Colonic mucosa (tissue), 4 donors: Measurements from ENCODE around the gene GRIK4. TPM values are rescaled to one million over a fixed set of nuclear protein-coding genes. Genes with fewer than 3 reads are reported as not detected.

ENCODE experiments used
- DNase-seq: peaks from one replicate; pipeline ENCODE4 v3.0.0-alpha.2; 2020
- H3K27ac ChIP-seq: fragments of 200-600 bp; one replicate; pipeline ENCODE4 v1.8.0; 2021
- H3K27me3 ChIP-seq: fragments of 200-600 bp; one replicate; pipeline ENCODE4 v1.8.0; 2021
- H3K36me3 ChIP-seq: fragments of 200-600 bp; one replicate; pipeline ENCODE4 v1.8.0; 2021
- H3K4me1 ChIP-seq: fragments of 200-600 bp; one replicate; pipeline ENCODE4 v1.8.0; 2021; ENCODE audit warnings: mild to moderate bottlenecking
- H3K4me3 ChIP-seq: fragments of 200-600 bp; one replicate; pipeline ENCODE4 v1.8.0; 2021
- H3K9ac ChIP-seq, 2 donors: one replicate each; pipeline ENCODE4 v1.7.0; 2013; ENCODE audit warnings: control low read depth in 2 of 2, low read depth in 2 of 2, low read length in 2 of 2
- H3K9me3 ChIP-seq: fragments of 200-600 bp; one replicate; pipeline ENCODE4 v1.8.0; 2021
- CTCF ChIP-seq: fragments of 200-600 bp; IDR thresholded peaks from one replicate; pipeline ENCODE4 v1.8.0; 2022; ENCODE audit warnings: antibody characterized with exemption, mild to moderate bottlenecking
- intact Hi-C: fragments of 100-400 bp; cut with DNase I; formaldehyde crosslinking; loops from one replicate; pipeline ENCODE4 v1.14.1; 2022
- total RNA-seq, 2 donors: library from RNA; stranded (reverse); fragmentation: NEBNext Ultra II Directional in 1 of 2; extraction: Animal tissue kit (Norgen Biotek cat#: 25700) in 1 of 2; gene quantifications; one replicate each; pipeline ENCODE4 v1.2.1, GENCODE V29; 2021
- donor health status: healthy.
- donor health status: DM: no; HTN: no; CAD: no.
- donor health status: DM: no; HTN: no; CAD: no.

Gene GRIK4
- total RNA-seq, 2 donors from 2014 or later, result 0.10 to 0.21 TPM

DNA sequence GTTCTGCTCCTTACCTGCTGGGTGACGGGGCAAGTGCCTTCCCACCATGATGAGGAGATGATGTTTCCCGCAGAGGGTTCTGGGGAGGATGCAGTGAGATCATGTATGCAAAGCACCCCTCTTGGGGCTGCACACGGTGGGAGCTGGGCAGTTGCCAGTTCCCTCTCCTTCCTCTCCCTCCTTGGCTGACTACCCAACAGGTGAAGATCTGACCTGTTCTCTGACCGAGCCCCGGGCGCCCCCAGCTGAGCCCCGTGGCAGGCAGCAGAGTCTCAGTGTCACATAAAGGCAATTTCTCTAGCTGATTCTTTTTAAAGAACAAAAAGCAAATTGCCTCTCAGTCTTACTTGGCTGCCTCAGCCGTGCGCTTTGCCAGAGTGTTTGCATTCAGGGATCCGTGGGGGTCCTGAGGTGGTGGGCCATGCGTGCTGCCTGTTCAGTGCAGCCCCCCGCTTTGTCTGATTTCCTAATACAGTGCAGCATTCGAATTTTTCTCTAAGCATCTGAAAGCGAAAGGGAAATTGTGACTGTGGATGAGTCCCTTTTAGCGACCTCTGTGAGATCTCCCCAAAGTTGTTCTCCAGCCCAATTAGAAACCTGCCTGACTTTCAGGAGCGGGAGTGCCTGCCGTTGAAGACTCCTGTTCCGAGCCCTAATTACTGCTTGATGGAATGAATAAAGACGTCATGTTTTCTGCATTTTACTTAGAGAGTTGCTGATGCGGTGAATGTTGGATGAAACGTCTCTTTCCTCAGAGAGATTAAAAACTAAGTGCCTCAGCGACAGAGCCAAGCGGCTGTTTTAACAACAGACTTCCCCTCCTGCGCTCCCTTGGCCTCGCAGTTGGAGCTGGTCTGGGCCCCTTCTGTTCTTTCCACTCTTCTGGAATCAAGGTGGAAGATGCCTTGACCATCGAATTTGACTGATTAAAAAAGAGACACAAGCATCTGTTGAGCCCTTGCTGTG, 86.0 kb downstream of the GRIK4 start:
- no peak overlapping the region for H3K4me3 ChIP-seq
- intact Hi-C loops, result no loop called here
- no peaks in the 10 kb centered on the region for H3K27me3 ChIP-seq
- no peaks in the 10 kb centered on the region for H3K9me3 ChIP-seq
- DNase-seq, result no peak
- no peak overlapping the region for H3K9ac ChIP-seq
- no peak for TF ChIP-seq CTCF
- no peaks in the 10 kb centered on the region for H3K36me3 ChIP-seq
- no peak overlapping the region for H3K27ac ChIP-seq
- no peaks in the 10 kb centered on the region for H3K4me1 ChIP-seq

DNA sequence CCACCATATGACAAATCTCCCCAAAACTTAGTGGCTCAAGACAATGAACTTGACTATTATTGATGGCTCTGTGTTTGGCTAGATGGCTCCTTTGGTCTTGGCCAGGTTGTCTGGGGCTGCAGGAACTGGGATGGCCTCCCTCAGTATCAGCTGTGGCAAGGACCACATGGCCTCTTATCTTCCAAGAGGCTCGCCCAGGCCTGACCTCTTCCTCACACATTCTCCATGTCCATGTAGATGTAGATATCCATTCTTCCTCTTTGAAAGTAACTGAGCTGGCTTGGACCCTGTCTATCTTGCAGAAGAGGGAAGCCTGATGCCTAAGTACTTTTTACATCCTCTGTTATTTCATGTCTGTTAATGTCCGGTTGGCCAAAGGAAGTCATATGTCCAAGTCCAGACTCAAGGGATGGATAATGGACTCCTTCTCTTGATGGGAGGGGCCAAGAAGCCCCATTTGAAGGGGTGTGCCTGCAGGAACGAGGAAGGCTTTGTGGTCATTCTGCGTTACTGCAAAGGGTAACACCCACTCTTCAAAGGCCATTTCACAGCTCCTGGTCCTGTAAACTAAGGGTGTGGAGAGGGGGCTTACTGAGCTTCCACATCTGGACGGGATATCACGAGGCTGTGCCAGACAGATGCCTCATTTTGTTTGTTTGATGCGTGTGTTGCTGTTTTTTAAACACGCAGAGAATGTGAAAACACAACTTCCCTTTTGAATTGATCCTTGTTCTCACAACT, 87.1 kb downstream of the GRIK4 start:
- no peak for DNase-seq
- Histone ChIP-seq H3K36me3 (no peaks in the 10 kb centered on the region), H3K4me1 (no peaks in the 10 kb centered on the region), H3K27me3 (no peaks in the 10 kb centered on the region), H3K4me3 (no peak overlapping the region), H3K9me3 (no peaks in the 10 kb centered on the region), H3K9ac (no peak overlapping the region), H3K27ac (no peak overlapping the region)
- TF ChIP-seq CTCF, result no peak
- intact Hi-C loops, result no loop called here

DNA sequence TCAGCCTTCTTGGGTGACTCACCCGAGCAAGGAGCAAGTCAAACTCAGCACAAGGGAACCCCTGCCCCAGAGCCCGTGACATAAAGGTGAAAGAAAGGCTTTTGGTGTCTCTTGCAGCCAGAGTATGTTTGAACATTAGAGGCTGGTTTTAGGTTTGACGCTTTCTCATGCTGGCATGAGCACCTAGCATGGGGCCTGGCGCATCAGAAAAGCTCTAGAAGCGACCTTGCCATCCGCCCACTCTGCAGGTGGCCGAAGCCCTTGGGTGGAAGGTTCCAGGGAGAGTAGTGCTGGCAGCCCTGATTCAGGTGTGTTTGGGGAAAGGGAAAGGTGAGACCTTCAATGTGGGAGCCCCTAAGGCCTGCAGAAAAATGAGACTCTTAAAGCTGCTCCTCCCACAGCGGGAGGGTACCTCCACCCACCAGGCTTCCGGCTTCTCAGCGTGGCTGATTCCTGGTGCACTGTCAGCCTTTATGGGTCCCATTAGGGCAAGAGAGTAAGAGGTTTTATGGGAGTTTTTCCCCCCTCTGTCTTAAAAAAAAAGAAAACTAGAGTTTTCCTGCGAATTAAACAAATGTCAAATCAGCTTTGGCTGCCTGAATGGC, 88.4 kb downstream of the GRIK4 start:
- intact Hi-C loops, result no loop called here
- Histone ChIP-seq H3K9ac (no peak overlapping the region), H3K36me3 (no peaks in the 10 kb centered on the region), H3K27ac (no peak overlapping the region), H3K4me3 (no peak overlapping the region), H3K4me1 (no peaks in the 10 kb centered on the region), H3K27me3 (no peaks in the 10 kb centered on the region), H3K9me3 (no peaks in the 10 kb centered on the region)
- TF ChIP-seq CTCF, result no peak
- no peak for DNase-seq

GRCh38 chr11:120601536-120601935, 90.0 kb downstream of the GRIK4 start:
- H3K9ac ChIP-seq, result no peak overlapping the region
- no peaks in the 10 kb centered on the region for H3K27me3 ChIP-seq
- no peak overlapping the region for H3K4me3 ChIP-seq
- H3K4me1 ChIP-seq, result no peaks in the 10 kb centered on the region
- DNase-seq, result no peak
- no peaks in the 10 kb centered on the region for H3K36me3 ChIP-seq
- no peak overlapping the region for H3K27ac ChIP-seq
- intact Hi-C loops, result no loop called here
- no peak for TF ChIP-seq CTCF
- H3K9me3 ChIP-seq, result no peaks in the 10 kb centered on the region

DNA sequence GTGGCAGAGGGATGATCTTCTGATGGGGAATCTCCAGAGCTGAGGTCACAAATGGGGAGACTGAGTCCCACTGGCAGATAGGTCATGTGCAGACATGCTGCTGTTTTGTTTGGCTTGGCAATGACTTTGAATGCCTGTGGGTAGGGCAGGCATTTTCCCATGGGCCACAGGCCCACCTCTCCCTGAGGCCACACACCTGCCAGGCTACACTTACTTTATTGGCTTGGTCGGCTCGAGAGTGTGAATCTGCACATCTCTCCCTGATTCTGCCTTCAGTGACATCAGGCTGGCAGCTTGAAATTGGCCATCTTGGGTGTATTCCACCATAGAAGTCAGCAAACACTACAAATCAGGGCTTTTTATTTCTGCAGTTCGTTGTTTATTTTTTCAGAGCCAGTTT, 91.5 kb downstream of the GRIK4 start:
- H3K27ac ChIP-seq, result no peak overlapping the region
- H3K4me3 ChIP-seq, result no peak overlapping the region
- H3K36me3 ChIP-seq, result no peaks in the 10 kb centered on the region
- no peak for TF ChIP-seq CTCF
- H3K27me3 ChIP-seq, result no peaks in the 10 kb centered on the region
- H3K9me3 ChIP-seq, result no peaks in the 10 kb centered on the region
- H3K4me1 ChIP-seq, result no peaks in the 10 kb centered on the region
- DNase-seq, result no peak
- no peak overlapping the region for H3K9ac ChIP-seq
- intact Hi-C loops, result no loop called here
